HFF-Myc (cell line): ENCODE measurements around the gene SERPINH1.

Experiments
- DNase-seq: peaks from one replicate; pipeline ENCODE4 v3.0.0-alpha.2; 2011; ENCODE audit warnings: low read depth; ENCODE audit errors: extremely low read depth
- H3K4me3 ChIP-seq: replicated peaks from 2 replicates; pipeline ENCODE4 v1.5.1; 2011; ENCODE audit warnings: low read depth, mild to moderate bottlenecking, control low read depth, low read length
- TF ChIP-seq, protein P1 (sequence below): IDR thresholded peaks from 2 replicates; pipeline ENCODE4 v1.5.1; 2012; ENCODE audit warnings: mild to moderate bottlenecking, low read depth, low read length, control low read depth; ENCODE audit errors: missing control alignments

Gene SERPINH1

DNA sequence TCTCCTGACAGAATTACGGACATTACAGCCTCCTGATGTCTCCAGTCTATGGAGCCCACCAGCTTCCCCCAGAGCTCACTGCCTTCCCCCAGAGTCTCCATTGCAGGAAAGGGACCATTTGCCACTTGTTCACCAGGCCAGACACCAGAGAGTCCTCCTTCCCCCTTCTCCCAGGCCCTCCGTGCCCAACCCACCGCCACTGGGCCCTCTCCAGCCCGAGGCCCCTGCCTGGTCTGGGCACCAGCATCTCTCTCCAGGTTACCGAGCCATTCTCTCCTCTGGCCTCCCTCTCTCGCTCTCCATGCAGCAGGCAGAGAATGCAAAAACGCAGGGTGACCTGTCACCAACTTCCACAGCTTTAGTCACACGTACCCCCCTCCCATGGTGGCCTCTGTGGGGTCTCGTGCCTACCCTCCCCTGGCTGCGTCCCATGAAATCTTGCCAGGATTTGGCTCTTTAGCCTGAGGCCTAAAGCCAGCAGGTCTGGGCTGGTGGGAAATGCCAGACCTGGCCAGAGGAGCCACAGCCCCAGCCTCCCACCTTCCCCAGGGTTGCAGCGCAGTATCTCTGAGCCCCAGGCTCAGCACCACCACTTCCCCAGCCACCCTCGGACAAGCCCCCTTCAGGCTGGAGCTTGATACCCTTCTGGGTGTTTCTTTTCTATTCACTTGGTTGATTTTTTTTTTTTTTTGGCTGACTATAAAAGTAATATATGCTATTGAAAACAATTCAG, 6.8 kb upstream of the SERPINH1 start:
- DNase-seq, result no peak

DNA sequence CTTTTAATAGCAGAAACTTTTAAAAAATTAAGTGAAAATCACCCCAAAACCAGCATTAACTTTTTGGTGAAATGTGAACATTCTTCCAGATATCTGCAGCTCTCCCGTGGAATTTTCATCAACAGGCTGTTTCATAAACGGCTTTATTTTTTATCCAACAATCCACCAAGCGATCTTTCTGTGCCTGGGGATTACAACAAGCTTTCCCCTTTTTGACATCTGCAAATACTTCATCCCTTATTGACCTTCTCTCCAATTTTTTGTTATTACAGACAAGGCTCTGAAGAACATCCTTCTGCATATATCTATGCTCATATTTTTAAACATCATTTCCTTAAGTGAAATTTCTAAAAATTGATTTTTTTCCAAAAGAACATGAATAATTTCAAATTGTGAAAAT, 5.8 kb upstream of the SERPINH1 start:
- TF ChIP-seq, protein P1, sequence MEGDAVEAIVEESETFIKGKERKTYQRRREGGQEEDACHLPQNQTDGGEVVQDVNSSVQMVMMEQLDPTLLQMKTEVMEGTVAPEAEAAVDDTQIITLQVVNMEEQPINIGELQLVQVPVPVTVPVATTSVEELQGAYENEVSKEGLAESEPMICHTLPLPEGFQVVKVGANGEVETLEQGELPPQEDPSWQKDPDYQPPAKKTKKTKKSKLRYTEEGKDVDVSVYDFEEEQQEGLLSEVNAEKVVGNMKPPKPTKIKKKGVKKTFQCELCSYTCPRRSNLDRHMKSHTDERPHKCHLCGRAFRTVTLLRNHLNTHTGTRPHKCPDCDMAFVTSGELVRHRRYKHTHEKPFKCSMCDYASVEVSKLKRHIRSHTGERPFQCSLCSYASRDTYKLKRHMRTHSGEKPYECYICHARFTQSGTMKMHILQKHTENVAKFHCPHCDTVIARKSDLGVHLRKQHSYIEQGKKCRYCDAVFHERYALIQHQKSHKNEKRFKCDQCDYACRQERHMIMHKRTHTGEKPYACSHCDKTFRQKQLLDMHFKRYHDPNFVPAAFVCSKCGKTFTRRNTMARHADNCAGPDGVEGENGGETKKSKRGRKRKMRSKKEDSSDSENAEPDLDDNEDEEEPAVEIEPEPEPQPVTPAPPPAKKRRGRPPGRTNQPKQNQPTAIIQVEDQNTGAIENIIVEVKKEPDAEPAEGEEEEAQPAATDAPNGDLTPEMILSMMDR, result no peak
- no peak for DNase-seq
- no peak overlapping the region for H3K4me3 ChIP-seq

More for the DNA sequence above, 6.8 kb upstream of the SERPINH1 start:
- H3K4me3 ChIP-seq, result peak overlapping the region; percentile 31
- TF ChIP-seq, protein P1, result no peak

DNA sequence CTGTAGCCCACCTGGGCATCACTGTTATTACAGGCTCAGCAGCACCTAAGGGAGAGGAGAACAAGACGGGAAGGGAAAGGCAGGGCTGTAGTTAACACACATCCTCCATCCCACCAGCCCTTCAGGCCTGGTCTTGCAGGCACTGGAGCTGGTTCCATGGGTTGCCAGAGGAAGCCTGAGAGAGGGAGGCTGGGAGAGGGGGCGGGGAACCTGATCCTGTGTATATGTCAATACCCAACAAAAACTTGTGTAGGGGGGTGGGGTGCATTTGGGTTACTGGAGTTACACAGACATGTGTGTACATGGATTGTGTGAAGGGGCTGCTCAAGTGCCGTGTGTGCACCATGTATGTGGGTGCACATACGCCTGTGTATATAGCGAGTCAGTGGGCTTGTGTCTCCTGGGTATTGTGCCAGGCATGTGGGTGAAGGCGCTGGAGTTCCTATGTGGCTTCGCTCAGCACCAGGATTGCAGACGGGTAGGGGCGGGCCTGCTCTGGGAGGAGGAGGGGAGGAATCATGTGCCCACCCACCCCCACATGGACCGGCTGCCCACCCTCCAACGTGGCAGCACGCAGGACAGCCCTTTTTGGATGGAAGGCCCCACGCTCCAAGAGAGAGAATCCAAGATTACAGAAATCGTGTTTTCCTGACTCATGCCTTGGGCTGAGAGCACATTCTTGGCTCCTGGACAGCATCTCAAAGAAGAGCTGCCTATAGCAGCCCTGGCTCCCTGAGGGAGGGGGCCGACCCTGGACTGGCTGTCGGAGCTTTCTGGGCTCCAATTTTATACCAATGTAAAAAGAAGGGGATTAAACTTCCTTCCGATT, 4.2 kb upstream of the SERPINH1 start:
- TF ChIP-seq, protein P1, result no peak
- H3K4me3 ChIP-seq, result peak overlapping the region; percentile 8; the same call in 1 of the 2 replicates
- DNase-seq, result peak; percentile 87

DNA sequence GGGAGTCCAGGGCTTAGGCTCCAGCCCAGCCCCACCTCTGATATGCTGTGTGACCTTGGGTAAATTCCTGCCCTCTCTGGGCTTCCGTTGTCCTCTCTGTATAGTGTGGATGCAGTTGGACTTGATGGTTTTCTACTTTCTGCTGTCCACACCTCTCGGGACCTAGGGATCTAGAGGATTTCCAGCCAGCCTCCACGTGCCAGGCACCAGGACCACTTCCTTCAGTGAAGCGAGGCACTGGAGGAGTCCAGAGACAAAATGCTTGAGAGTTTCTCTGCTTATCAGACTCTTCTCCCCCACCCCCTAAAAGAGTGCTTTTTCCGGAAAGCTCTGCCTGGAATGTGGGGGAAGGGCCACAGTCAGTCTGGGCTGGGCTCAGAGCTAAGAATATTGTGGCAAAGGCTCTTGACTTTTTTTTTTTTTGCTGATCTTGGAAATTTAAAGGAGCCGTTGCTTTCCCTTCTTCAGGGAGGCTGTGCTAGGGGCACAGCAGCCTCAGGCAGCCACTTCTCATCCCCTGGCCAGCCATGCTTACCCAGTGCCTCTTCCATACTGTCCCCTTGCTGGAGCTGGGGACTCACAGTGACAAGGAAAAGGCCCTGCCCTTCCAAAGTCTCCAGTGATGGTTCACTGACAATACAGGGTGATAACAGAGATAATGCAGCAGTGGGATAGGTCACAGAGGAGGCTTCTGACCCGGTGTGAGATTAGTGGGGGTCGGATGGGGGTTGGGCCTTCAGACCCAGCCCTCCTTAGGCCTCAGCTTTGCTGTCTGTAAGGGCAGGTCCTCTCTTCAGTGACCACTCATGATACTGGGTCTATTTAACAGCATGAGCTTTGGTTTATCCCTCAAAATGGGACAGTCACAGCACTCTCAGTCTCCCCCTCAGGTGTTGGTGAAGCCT, 2.9 kb upstream of the SERPINH1 start:
- no peak for DNase-seq
- H3K4me3 ChIP-seq, result no peak overlapping the region; the same call in 1 of the 2 replicates
- TF ChIP-seq, protein P1, result no peak

DNA sequence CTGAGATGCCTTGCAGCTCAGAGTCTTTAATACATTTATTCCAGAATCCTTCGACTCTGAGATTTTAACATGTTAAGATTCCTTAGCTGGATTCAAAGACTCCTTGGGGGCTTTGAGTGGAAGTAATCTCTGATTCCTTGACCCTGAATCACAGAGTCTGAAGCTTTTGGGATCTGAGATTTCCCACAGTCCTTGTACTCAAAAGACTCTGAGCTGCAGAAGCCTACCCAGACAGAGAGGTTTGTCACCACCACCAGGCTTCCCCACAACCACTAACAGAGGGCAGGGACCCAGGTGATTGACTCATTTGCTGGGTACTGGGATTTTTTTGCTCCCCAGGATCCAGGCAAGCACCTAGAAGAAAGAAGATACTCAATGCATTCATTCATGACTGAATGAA, 1.4 kb upstream of the SERPINH1 start:
- no peak overlapping the region for H3K4me3 ChIP-seq
- DNase-seq, result no peak
- TF ChIP-seq, protein P1, result no peak

DNA sequence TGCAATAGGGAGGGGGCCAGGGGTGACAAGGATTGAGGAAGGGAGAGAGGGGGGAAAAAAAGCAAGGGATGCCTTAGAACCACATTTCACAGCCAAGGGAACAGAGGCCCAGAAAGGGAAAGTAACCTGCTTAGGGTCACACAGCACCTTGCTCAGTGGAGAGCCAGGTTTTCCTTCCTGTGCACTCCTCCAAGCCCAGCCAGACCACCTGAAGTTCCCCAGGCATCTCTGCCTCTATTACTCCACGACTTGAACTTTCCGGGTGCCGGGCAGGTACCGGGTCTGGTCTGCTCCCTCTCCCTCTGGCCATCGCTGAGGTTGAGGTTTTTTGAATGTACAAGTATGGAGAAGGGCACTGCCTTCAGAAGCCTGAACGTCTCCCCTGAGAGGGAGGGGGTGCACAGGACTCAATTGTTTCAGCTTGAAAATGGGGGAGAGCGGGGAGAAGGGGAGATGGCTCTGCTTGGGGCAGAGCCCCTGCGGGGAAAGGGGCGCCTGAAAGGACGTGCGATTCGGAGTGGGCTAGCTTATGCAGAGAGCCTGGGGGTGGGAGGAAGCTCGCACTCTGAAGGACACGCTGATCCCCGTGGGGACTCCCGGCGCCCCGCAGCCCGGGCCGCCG, 516 bp upstream of the SERPINH1 start:
- no peak for DNase-seq
- TF ChIP-seq, protein P1, result no peak
- peak overlapping the region; percentile 77 for H3K4me3 ChIP-seq
